Activated CD8-positive, alpha-beta T cell treated with anti-CD3 and anti-CD28 coated beads, Interleukin-2, amount 10 ng/mL, durations not matched to agents 7 days and 5 days (primary cell): Measurements from ENCODE around the gene KRTAP12-1. TPM values are rescaled to one million over a fixed set of nuclear protein-coding genes. Genes with fewer than 3 reads are reported as not detected.
A peak's percentile ranks its signal among the peaks of the same experiment; 100 is the strongest.
"Not testable (repeated sequence)": the region's sequence is repeated elsewhere in the genome, so short reads cannot be mapped to it uniquely, and the experiment has no call there.

Source experiments
- ATAC-seq: fragments of 150-1000 bp; cut with Tn5 transposase; one replicate; pipeline ENCODE4 v1.10.0; 2021; ENCODE audit warnings: moderate library complexity
- CTCF ChIA-PET: fragments of 350-600 bp; sonication (Branson Sonifier 250); formaldehyde crosslinking; loops from one replicate; lab custom pipeline; 2021; ENCODE audit warnings: antibody characterized with exemption; lab: Charles Lee
- POLR2A ChIA-PET: fragments of 350-600 bp; sonication (Branson Sonifier 250); formaldehyde crosslinking; loops from one replicate; lab custom pipeline; 2021; ENCODE audit warnings: antibody characterized with exemption; lab: Charles Lee
- DNase-seq: peaks from one replicate; pipeline ENCODE4 v3.0.0-alpha.2; 2020
- H3K27ac Mint-ChIP-seq: one replicate; pipeline ENCODE4 v1.8.0; 2021; ENCODE audit warnings: mild to moderate bottlenecking, mixed read lengths
- H3K27me3 Mint-ChIP-seq: one replicate; pipeline ENCODE4 v1.8.0; 2021; ENCODE audit warnings: low read depth, mixed read lengths
- H3K36me3 Mint-ChIP-seq: one replicate; pipeline ENCODE4 v1.8.0; 2021; ENCODE audit warnings: low read depth, mixed read lengths
- H3K4me1 Mint-ChIP-seq: one replicate; pipeline ENCODE4 v1.8.0; 2021; ENCODE audit warnings: low read depth, mixed read lengths
- H3K4me3 Mint-ChIP-seq: one replicate; pipeline ENCODE4 v1.8.0; 2021; ENCODE audit warnings: mild to moderate bottlenecking, mixed read lengths
- H3K9me3 Mint-ChIP-seq: one replicate; pipeline ENCODE4 v1.8.0; 2022; ENCODE audit warnings: mixed read lengths; ENCODE audit not compliant: insufficient read depth
- total RNA-seq, 2 experiments: library from RNA; stranded (reverse); gene quantifications; one replicate each; pipeline ENCODE4 v1.2.3, GENCODE V29; 2021

The KRTAP12-1 gene
- total RNA-seq, 2 experiments from 2014 or later, result not detected

DNA sequence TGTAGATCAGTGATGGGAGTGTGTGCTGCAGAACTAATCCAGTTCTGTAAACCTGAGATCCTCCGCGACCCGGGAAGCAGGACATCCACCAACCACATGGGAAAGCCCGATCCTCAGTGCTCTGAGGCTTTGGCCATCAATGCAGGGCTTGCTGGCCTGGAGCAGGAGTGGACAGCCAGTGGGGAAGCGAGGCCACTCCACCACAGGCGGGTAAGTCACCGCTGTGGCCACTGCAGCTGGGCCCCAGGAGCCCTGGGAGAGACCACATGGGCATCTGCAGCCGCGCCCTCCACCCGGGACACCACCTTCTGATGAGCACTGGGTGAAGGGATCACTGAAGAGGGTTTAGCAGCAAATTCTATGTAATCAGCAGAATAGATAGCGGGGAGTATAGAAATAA lies 811 bp downstream of the KRTAP12-1 start:
- POLR2A ChIA-PET, result no interaction called here
- Mint-ChIP-seq H3K27ac (no peak overlapping the region), H3K27me3 (peaks cover 11% of the 10 kb centered on the region), H3K4me1 (peaks cover 3% of the 10 kb centered on the region), H3K36me3 (no peaks in the 10 kb centered on the region), H3K4me3 (no peak overlapping the region), H3K9me3 (no peaks in the 10 kb centered on the region)
- ATAC-seq (no peak), DNase-seq (no peak)
- CTCF ChIA-PET, result interaction anchor here (1.0 kb wide), 1 partner anchor 112 kb away, joined by 3 read pairs; no protein-coding TSS in a partner anchor

- POLR2A ChIA-PET, result no interaction called here
- no peak for ATAC-seq
- H3K4me1 Mint-ChIP-seq, result no peaks in the 10 kb centered on the region
- no peaks in the 10 kb centered on the region for H3K36me3 Mint-ChIP-seq
- no peak for DNase-seq
- H3K27me3 Mint-ChIP-seq, result peaks cover 18% of the 10 kb centered on the region
- H3K9me3 Mint-ChIP-seq, result peaks cover 4% of the 10 kb centered on the region
- H3K27ac Mint-ChIP-seq, result no peak overlapping the region
- no peak overlapping the region for H3K4me3 Mint-ChIP-seq
- CTCF ChIA-PET, result interaction anchor here (0.7 kb wide), 1 partner anchor 167 kb away, joined by 3 read pairs; no protein-coding TSS in a partner anchor
Observed at GRCh38 chr21:44677881-44678280, 4.1 kb downstream of the KRTAP12-1 start.

- Mint-ChIP-seq H3K27me3 (peaks cover 10% of the 10 kb centered on the region), H3K4me3 (no peak overlapping the region), H3K4me1 (no peaks in the 10 kb centered on the region), H3K27ac (no peak overlapping the region), H3K9me3 (peaks cover 24% of the 10 kb centered on the region), H3K36me3 (peaks cover 3% of the 10 kb centered on the region)
- DNase-seq, result no peak
- no peak for ATAC-seq
- CTCF ChIA-PET, result no interaction called here
- POLR2A ChIA-PET, result no interaction called here
Observed at GRCh38 chr21:44671911-44672310, 10.1 kb downstream of the KRTAP12-1 start.

DNA sequence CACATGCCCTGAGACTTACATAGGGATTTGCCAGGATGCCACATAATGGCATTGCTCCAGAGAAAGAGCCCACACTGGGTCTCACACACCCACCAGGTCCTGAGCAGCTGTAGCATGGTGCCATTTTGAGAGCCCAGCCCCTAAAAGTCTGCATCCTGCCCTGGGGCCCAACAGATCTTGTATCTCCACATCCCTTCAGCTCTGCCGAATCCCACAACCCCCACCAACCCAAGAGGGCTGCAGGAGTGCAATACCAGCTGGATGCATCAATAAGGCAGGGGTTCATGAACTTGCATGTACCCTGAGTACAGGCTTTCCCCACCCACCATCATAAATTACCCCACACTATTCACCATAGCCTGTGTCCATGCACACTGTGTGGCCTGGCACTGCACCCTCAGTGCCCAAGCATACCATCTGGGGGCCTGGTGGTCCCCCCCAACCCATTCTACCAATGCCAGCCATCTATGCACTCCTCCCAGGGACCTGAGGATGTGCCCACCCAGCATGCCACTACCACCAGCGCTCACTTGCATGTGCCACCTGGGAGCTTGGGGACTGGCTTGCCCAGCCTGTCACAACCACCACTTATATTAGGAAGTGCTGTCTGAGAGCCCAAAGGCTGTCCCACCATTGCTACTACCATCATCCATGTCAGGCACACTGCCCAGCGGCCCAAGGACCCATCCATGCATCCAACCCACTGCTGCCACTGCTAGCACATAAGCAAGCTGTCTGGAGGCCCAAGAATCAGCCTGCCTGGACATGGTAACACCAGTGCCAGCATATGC lies 11.1 kb downstream of the KRTAP12-1 start:
- Mint-ChIP-seq H3K27ac (no peak overlapping the region), H3K27me3 (peaks cover 9% of the 10 kb centered on the region), H3K4me1 (no peaks in the 10 kb centered on the region), H3K36me3 (peaks cover 3% of the 10 kb centered on the region), H3K9me3 (peaks cover 22% of the 10 kb centered on the region), H3K4me3 (no peak overlapping the region)
- DNase-seq, result no peak
- POLR2A ChIA-PET, result no interaction called here
- CTCF ChIA-PET, result no interaction called here
- ATAC-seq, result no peak

GRCh38 chr21:44667612-44668011 lies 14.4 kb downstream of the KRTAP12-1 start:
- ChIA-PET POLR2A (no interaction called here), CTCF (interaction anchor here (1.1 kb wide), 1 partner anchor 157 kb away, joined by 3 read pairs; no protein-coding TSS in a partner anchor)
- Mint-ChIP-seq H3K27ac (no peak overlapping the region), H3K27me3 (peaks cover 7% of the 10 kb centered on the region), H3K36me3 (peaks cover 9% of the 10 kb centered on the region), H3K9me3 (peaks cover 32% of the 10 kb centered on the region), H3K4me1 (no peaks in the 10 kb centered on the region), H3K4me3 (no peak overlapping the region)
- DNase-seq, result no peak
- ATAC-seq, result no peak

- Mint-ChIP-seq H3K9me3 (peaks cover 31% of the 10 kb centered on the region), H3K27me3 (peaks cover 9% of the 10 kb centered on the region), H3K4me3 (no peak within 1 kb of the TSS), H3K4me1 (no peaks in the 10 kb centered on the region), H3K27ac (no peak within 1 kb of the TSS), H3K36me3 (peaks cover 9% of the 10 kb centered on the region)
- DNase-seq, result no peak
- ChIA-PET POLR2A (interaction anchor here (0.6 kb wide), 1 partner anchor 65 kb away, joined by 3 read pairs; no protein-coding TSS in a partner anchor), CTCF (interaction anchor here (1.1 kb wide), 1 partner anchor 156 kb away, joined by 3 read pairs; no protein-coding TSS in a partner anchor)
- ATAC-seq, result no peak
Observed at GRCh38 chr21:44666401-44667320, 15.3 kb downstream of the KRTAP12-1 start, which contains the start of gene KRTAP12-2. Gene KRTAP12-2 (minus strand): TSS chr21:44666927. CDS start chr21:44666886, 41 bp downstream.

GRCh38 chr21:44664691-44665090 lies 17.3 kb downstream of the KRTAP12-1 start:
- CTCF ChIA-PET, result no interaction called here

DNA sequence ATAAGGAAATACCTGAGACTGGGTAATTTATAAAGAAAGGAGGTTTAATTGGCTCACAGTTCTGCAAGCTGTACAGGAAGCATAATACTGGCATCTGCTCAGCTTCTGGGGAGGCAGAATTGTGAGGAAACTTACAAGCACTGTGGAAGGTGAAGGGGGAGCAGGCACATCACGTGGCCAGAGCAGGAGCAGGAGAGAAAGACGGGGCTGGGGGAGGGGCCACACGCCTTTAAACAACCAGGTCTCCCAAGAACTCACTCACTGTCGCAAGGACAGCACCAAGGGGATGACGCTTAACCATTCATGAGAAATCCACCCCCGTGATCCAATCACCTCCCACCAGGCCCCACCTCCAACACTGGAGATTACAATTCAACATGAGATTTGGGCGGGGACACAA lies 20.4 kb downstream of the KRTAP12-1 start:
- CTCF ChIA-PET, result not testable (repeated sequence)

More at GRCh38 chr21:44664691-44665090, 17.3 kb downstream of the KRTAP12-1 start:
- ATAC-seq, result no peak
- no peak for DNase-seq
- Mint-ChIP-seq H3K4me3 (no peak overlapping the region), H3K36me3 (peaks cover 18% of the 10 kb centered on the region), H3K27ac (no peak overlapping the region), H3K27me3 (peaks cover 9% of the 10 kb centered on the region), H3K9me3 (peaks cover 36% of the 10 kb centered on the region), H3K4me1 (peaks cover 6% of the 10 kb centered on the region)
- POLR2A ChIA-PET, result no interaction called here

DNA sequence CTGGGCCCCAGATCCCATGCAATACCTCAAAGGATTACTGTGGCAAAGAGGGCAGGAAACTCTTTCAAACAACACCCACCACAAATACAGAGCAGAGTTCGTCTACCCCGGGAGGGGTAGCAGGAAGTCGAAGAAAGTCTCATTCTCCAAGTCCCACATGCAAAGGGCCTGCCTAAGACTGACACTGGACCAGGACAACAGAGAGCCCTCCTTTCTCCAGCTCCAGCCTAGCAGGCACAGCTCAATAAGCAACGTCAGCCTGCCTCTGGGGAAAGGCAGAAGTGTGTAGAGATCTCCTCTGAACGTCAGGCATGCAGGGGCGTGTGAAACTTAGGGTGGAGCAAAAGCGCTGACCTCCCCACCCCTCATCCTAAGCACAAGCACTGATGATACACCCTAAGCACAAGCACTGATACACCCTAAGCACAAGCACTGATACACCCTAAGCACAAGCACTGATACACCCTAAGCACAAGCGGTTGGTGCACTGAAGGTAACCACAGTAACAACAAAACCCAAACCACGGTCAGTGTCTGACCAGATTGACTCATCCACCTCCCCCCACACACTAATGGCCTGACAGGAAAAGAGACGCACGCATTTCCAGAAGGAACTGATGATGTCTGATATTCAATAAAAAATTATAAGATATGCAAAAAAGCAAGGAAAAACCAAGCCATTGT lies 22.9 kb downstream of the KRTAP12-1 start:
- peaks cover 57% of the 10 kb centered on the region for H3K9me3 Mint-ChIP-seq
- CTCF ChIA-PET, result interaction anchor here (0.7 to 2.1 kb wide), 4 partner anchors 12 to 134 kb away, joined by 3 to 7 read pairs (median 3); no protein-coding TSS in a partner anchor
- H3K27me3 Mint-ChIP-seq, result peaks cover 3% of the 10 kb centered on the region
- ATAC-seq (peak; percentile 39), DNase-seq (peak; percentile 51)
- peaks cover 60% of the 10 kb centered on the region for H3K36me3 Mint-ChIP-seq
- H3K4me1 Mint-ChIP-seq, result peaks cover 52% of the 10 kb centered on the region
- peak overlapping the region; percentile 96 for H3K27ac Mint-ChIP-seq
- H3K4me3 Mint-ChIP-seq, result peak overlapping the region; percentile 6
- POLR2A ChIA-PET, result no interaction called here

More for the DNA sequence above, 20.4 kb downstream of the KRTAP12-1 start:
- DNase-seq, H3K27ac Mint-ChIP-seq, POLR2A ChIA-PET, H3K4me3 Mint-ChIP-seq, ATAC-seq, H3K27me3 Mint-ChIP-seq: not testable (repeated sequence)
- Mint-ChIP-seq H3K36me3 (peaks cover 44% of the 10 kb centered on the region), H3K4me1 (peaks cover 38% of the 10 kb centered on the region), H3K9me3 (peaks cover 53% of the 10 kb centered on the region)

- H3K4me3 Mint-ChIP-seq, result peak overlapping the region; percentile 63
- DNase-seq (no peak), ATAC-seq (no peak)
- peaks cover 3% of the 10 kb centered on the region for H3K27me3 Mint-ChIP-seq
- peaks cover 61% of the 10 kb centered on the region for H3K9me3 Mint-ChIP-seq
- ChIA-PET CTCF (interaction anchor here (0.7 to 2.1 kb wide), 3 partner anchors 11 to 39 kb away, joined by 3 to 7 read pairs (median 3); no protein-coding TSS in a partner anchor), POLR2A (no interaction called here)
- peaks cover 65% of the 10 kb centered on the region for H3K36me3 Mint-ChIP-seq
- H3K4me1 Mint-ChIP-seq, result peaks cover 58% of the 10 kb centered on the region
- peak overlapping the region; percentile 96 for H3K27ac Mint-ChIP-seq
Observed at GRCh38 chr21:44658541-44658910, 23.4 kb downstream of the KRTAP12-1 start.
